CD14-positive monocyte (primary cell): ENCODE data around the gene STK33. TPM values are rescaled to one million over a fixed set of nuclear protein-coding genes. Genes with fewer than 3 reads are reported as not detected.

Experiments
- DNase-seq, 3 donors: peaks; one replicate each; pipeline ENCODE4 v3.0.0-alpha.2; 2011 to 2022
- H2AFZ ChIP-seq: 2 replicates; pipeline ENCODE4 v1.6.0; 2012; ENCODE audit warnings: mild to moderate bottlenecking, low read depth, low read length, inconsistent platforms; ENCODE audit not compliant: insufficient read depth, poor library complexity, severe bottlenecking
- H3K27ac ChIP-seq, 2 donors: 1 replicate in 1 of 2; 2 replicates in 1 of 2; pipeline ENCODE4 v1.5.1; 2012 to 2013; ENCODE audit warnings: low read length in 2 of 2, control low read depth in 1 of 2, inconsistent platforms in 1 of 2, low read depth in 1 of 2, mild to moderate bottlenecking in 1 of 2
- H3K27me3 ChIP-seq, 2 donors: one replicate each; pipeline versions ENCODE4 v1.6.0 to v1.6.1; 2011 to 2013; ENCODE audit warnings: low read length in 2 of 2; ENCODE audit not compliant: control insufficient read depth in 2 of 2, insufficient read depth in 2 of 2
- H3K36me3 ChIP-seq, 2 donors: replicated peaks in 1 of 2; 1 replicate in 1 of 2; 2 replicates in 1 of 2; pipeline versions ENCODE4 v1.5.1 to v1.6.1; 2012 to 2013; ENCODE audit warnings: low read length in 2 of 2, control low read depth in 1 of 2, inconsistent platforms in 1 of 2, mild to moderate bottlenecking in 1 of 2; ENCODE audit not compliant: insufficient read depth in 2 of 2, control insufficient read depth in 1 of 2
- H3K4me1 ChIP-seq, 2 donors: 1 replicate in 1 of 2; 2 replicates in 1 of 2; pipeline versions ENCODE4 v1.5.1 to v1.6.1; 2012 to 2013; ENCODE audit warnings: low read length in 2 of 2, control low read depth in 1 of 2, inconsistent platforms in 1 of 2, mild to moderate bottlenecking in 1 of 2, moderate library complexity in 1 of 2; ENCODE audit not compliant: insufficient read depth in 2 of 2, control insufficient read depth in 1 of 2
- H3K4me2 ChIP-seq: replicated peaks from 2 replicates; pipeline ENCODE3; 2012; ENCODE audit warnings: low read length, moderate library complexity, mild to moderate bottlenecking; ENCODE audit not compliant: poor library complexity, severe bottlenecking; ENCODE audit errors: extremely low read depth
- H3K4me3 ChIP-seq, 3 experiments: fragments of 200-600 bp in 1 of 3; sonication (generic) in 1 of 3; replicated peaks in 1 of 3; 1 replicate in 2 of 3; 2 replicates in 1 of 3; pipeline ENCODE4 v1.5.1; 2011 to 2013; ENCODE audit warnings: low read length in 3 of 3, mild to moderate bottlenecking in 3 of 3, control low read depth in 2 of 3, low read depth in 2 of 3, inconsistent platforms in 1 of 3, moderate library complexity in 1 of 3
- H3K79me2 ChIP-seq: 2 replicates; pipeline ENCODE4 v1.6.0; 2012; ENCODE audit warnings: mild to moderate bottlenecking, control low read depth, inconsistent platforms, low read length, moderate library complexity; ENCODE audit not compliant: insufficient read depth
- H3K9ac ChIP-seq: 2 replicates; pipeline ENCODE4 v1.6.0; 2017; ENCODE audit warnings: low read length, mild to moderate bottlenecking; ENCODE audit not compliant: insufficient read depth, poor library complexity, severe bottlenecking
- H3K9me3 ChIP-seq, 2 donors: replicated peaks in 1 of 2; 1 replicate in 1 of 2; 2 replicates in 1 of 2; pipeline versions ENCODE4 v1.5.1 to v1.6.1; 2012 to 2013; ENCODE audit warnings: low read length in 2 of 2, control low read depth in 1 of 2; ENCODE audit not compliant: control insufficient read depth in 1 of 2, insufficient read depth in 1 of 2
- H4K20me1 ChIP-seq: 2 replicates; pipeline ENCODE4 v1.6.0; 2012; ENCODE audit warnings: mild to moderate bottlenecking, low read length, control low read depth, moderate library complexity; ENCODE audit not compliant: insufficient read depth
- H3K27ac Mint-ChIP-seq, 7 donors: one replicate each; pipeline ENCODE4 v1.8.0; 2020; ENCODE audit warnings: mild to moderate bottlenecking in 7 of 7, mixed read lengths in 7 of 7, moderate library complexity in 6 of 7, inconsistent platforms in 2 of 7
- H3K27me3 Mint-ChIP-seq, 3 donors: one replicate each; pipeline ENCODE4 v1.8.0; 2021 to 2022; ENCODE audit warnings: low read depth in 3 of 3, mild to moderate bottlenecking in 3 of 3, mixed read lengths in 3 of 3, moderate library complexity in 3 of 3, inconsistent platforms in 1 of 3
- H3K36me3 Mint-ChIP-seq, 2 donors: one replicate each; pipeline ENCODE4 v1.8.0; 2020; ENCODE audit warnings: mixed read lengths in 2 of 2, inconsistent platforms in 1 of 2, mild to moderate bottlenecking in 1 of 2
- H3K4me1 Mint-ChIP-seq: one replicate; pipeline ENCODE4 v1.8.0; 2020; ENCODE audit warnings: mild to moderate bottlenecking, mixed read lengths
- H3K4me3 Mint-ChIP-seq, 2 donors: one replicate each; pipeline ENCODE4 v1.8.0; 2020; ENCODE audit warnings: mild to moderate bottlenecking in 2 of 2, mixed read lengths in 2 of 2, moderate library complexity in 1 of 2
- H3K9me3 Mint-ChIP-seq, 7 donors: one replicate each; pipeline ENCODE4 v1.8.0; 2020 to 2022; ENCODE audit warnings: mixed read lengths in 7 of 7, mild to moderate bottlenecking in 6 of 7, moderate library complexity in 6 of 7, inconsistent platforms in 2 of 7
- CTCF ChIP-seq: fragments of 200-600 bp; IDR thresholded peaks from one replicate; pipeline ENCODE4 v1.8.0; 2022; ENCODE audit warnings: antibody characterized with exemption, mild to moderate bottlenecking
- WGBS: methylation state at CpG from one replicate; pipeline ENCODE4 v1.1.5; 2013; ENCODE audit warnings: missing lambda C conversion rate; ENCODE audit not compliant: insufficient coverage; 5-methylcytosine and 5-hydroxymethylcytosine counted together
- intact Hi-C, 2 donors: fragments of 100-400 bp; cut with micrococcal nuclease; formaldehyde crosslinking; loops; one replicate each; pipeline versions ENCODE4 v1.15.0 to v1.15.1; 2023
- polyA plus RNA-seq, 3 donors: library from polyadenylated mRNA; depleted of rRNA in 1 of 3; unstranded in 2 of 3; stranded (reverse) in 1 of 3; fragments of 300-500 nt in 2 of 3; fragments of >200 nt in 1 of 3; fragmentation: Illumina TruSeq in 2 of 3; gene quantifications; 1 replicate in 2 of 3; 2 replicates in 1 of 3; pipeline ENCODE4 v1.2.3, GENCODE V29; 2012 to 2021

Gene STK33
- polyA plus RNA-seq, 3 donors = not detected

- H3K4me3 Mint-ChIP-seq = no peak overlapping the region
- Histone ChIP-seq H3K27me3 (no peaks in the 10 kb centered on the region), H3K9me3 (no peaks in the 10 kb centered on the region), H2AFZ (no peak overlapping the region), H3K79me2 (no peaks in the 10 kb centered on the region), H3K27ac (no peak overlapping the region), H4K20me1 (no peaks in the 10 kb centered on the region), H3K4me3 (no peak overlapping the region), H3K36me3 (no peaks in the 10 kb centered on the region), H3K9ac (no peak overlapping the region), H3K4me2 (no peak overlapping the region), H3K4me1 (no peaks in the 10 kb centered on the region)
- peaks cover 0 to 3% (median 0%) of the 10 kb centered on the region in 3 donors for H3K27me3 Mint-ChIP-seq
- H3K36me3 Mint-ChIP-seq = no peaks in the 10 kb centered on the region
- intact Hi-C loops = no loop called here
- peaks cover 0 to under 1% (median 0%) of the 10 kb centered on the region in 7 donors for H3K9me3 Mint-ChIP-seq
- no peak for DNase-seq
- peaks cover 2% of the 10 kb centered on the region for H3K4me1 Mint-ChIP-seq
- no peak for TF ChIP-seq CTCF
- whole genome bisulfite sequencing = no CpG with 5 or more reads among the region's 3 CpGs
- no peak overlapping the region for H3K27ac Mint-ChIP-seq
Measured at GRCh38 chr11:8440649-8441048, 153.4 kb downstream of the STK33 start.

- Histone ChIP-seq H4K20me1 (no peaks in the 10 kb centered on the region), H3K4me3 (no peak overlapping the region), H3K9me3 (peaks cover 0 to 2% of the 10 kb centered on the region in 2 donors), H3K79me2 (no peaks in the 10 kb centered on the region), H3K27ac (no peak overlapping the region), H3K4me1 (no peaks in the 10 kb centered on the region), H3K27me3 (no peaks in the 10 kb centered on the region), H3K9ac (no peak overlapping the region), H3K4me2 (no peak overlapping the region), H2AFZ (no peak overlapping the region), H3K36me3 (no peaks in the 10 kb centered on the region)
- Mint-ChIP-seq H3K4me1 (no peaks in the 10 kb centered on the region), H3K36me3 (no peaks in the 10 kb centered on the region), H3K27ac (no peak overlapping the region), H3K4me3 (no peak overlapping the region), H3K9me3 (peaks cover 0 to 15% (median 7%) of the 10 kb centered on the region in 7 donors), H3K27me3 (peaks cover 0 to 1% (median 0%) of the 10 kb centered on the region in 3 donors)
- DNase-seq = no peak
- intact Hi-C loops = no loop called here
- WGBS = 71% methylated on average over 5 of the region's 5 CpGs
- TF ChIP-seq CTCF = no peak
Measured at GRCh38 chr11:8429483-8429882, 164.5 kb downstream of the STK33 start.
